Measurements from ENCODE around the gene DPM2.
A peak's percentile ranks its signal among the peaks of the same experiment; 100 is the strongest.

Gene DPM2

DNA sequence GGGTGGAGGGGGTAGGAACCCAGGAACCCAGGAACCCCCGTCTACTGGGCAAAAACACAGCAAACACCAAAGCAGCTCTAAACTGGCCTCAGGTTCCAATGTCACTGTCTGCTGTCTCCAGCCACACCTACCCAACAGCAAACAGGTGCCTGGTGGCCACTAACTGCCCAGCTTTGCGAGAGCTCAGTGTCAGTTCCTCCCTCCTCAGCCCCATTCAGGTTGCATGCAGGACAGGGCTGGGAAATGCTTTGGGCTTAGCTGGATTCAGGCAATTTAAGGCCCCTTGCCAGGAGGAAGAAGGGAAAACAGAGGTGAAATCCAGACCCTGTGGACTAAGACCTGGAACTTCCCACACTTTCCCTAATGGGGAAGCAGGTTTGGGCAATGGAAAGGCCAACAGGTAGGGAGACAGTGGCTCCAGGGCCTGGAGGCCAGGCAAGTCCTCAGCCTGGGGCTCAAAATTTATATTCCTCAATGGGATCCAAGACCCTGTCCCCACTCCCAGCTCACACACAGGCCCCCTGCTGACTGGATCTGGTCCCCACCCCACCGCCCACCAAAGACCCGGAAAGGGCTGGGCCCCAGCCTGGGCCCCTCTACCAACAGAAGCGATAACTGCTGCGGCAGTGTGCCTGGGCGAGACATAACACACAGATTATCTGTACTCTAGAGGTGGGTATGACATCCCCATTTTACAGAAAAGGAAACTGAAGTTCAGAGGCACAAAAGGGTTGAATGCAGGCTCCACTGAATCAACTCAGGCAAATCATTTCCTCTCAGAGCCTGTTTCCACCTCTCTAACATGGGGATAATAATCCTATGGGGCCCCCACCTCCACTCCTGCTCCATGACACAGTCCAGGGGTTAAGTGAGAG, 39.6 kb upstream of the DPM2 start:
- no peak for DNase-seq (ENCODE audit: low read depth)
- peak overlapping the region; percentile 85 for H3K4me3 ChIP-seq (ENCODE audit: low read depth, low read length)
- TF ChIP-seq, protein P1, sequence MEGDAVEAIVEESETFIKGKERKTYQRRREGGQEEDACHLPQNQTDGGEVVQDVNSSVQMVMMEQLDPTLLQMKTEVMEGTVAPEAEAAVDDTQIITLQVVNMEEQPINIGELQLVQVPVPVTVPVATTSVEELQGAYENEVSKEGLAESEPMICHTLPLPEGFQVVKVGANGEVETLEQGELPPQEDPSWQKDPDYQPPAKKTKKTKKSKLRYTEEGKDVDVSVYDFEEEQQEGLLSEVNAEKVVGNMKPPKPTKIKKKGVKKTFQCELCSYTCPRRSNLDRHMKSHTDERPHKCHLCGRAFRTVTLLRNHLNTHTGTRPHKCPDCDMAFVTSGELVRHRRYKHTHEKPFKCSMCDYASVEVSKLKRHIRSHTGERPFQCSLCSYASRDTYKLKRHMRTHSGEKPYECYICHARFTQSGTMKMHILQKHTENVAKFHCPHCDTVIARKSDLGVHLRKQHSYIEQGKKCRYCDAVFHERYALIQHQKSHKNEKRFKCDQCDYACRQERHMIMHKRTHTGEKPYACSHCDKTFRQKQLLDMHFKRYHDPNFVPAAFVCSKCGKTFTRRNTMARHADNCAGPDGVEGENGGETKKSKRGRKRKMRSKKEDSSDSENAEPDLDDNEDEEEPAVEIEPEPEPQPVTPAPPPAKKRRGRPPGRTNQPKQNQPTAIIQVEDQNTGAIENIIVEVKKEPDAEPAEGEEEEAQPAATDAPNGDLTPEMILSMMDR (IDR thresholded peaks at IDR 0.05; ENCODE audit: low read depth, low read length, missing control alignments): no peak

DNA sequence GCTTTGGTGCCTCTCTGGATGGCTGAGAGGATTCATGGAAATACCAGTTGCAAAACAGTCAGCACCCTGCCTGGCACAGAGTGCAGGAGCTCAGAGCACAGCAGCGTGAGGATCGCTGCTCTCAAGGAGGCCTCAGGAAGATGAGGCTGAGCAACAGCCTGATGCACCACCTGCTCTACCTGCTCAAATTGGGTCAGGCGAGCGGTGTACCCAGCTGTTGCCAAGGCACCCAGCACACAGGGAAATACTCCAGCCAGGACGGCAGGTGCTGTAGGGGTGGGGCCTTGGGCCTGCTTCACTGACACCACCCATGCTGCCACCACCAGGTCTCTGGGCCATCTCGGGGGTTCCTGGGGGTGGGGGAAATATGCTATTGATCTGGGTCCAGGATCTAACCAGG, 38.8 kb upstream of the DPM2 start:
- H3K4me3 ChIP-seq (ENCODE audit: low read depth, low read length): no peak overlapping the region
- TF ChIP-seq, protein P1 (IDR thresholded peaks at IDR 0.05; ENCODE audit: low read depth, low read length, missing control alignments): no peak
- no peak for DNase-seq (ENCODE audit: low read depth)

DNA sequence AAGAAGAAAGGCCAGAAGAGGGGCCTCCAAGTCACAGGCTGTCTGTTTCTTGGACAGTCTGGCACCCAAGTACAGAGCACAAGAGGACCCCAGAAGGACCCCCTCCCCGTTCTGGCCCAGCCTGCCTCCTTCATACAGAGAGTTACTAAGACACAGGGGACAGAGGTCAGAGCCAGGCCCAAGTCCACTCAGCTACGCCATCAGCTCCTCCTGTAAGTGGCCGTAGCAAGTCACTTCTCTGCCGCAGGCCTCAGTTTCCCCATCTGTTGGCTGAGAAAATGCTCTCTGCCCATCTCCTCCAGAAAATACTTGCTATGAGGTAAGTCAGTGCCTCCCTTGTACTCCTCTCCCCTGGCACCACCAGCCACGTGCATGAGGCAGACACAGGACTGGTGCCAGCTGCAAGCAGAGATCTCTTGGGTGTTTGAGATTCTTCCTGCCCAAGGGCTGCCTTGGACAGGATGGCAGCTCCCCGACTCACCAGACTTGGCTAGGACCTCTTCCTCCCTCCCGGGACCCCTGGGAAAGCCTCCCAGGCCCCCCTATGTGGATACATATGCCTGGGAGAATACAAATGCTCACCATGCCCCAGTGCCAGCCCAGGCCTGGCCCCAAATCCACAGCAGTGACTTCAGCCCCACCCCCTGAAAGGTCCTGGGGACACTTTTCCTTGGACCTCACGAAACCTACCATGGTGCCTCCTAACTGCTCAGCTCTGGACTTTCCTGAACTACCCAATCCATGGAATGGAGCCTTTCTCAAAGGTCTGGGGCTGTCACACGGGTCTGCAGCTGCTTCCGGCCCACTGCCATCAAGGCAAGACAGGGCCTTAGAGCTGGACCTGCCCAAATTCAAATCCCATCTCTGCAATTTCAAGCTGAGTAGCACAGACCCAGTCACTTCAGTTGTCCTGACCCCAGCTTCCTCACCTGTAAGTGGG, 38.0 kb upstream of the DPM2 start:
- TF ChIP-seq, protein P1 (IDR thresholded peaks at IDR 0.05; ENCODE audit: low read depth, low read length, missing control alignments): no peak
- DNase-seq (ENCODE audit: low read depth): no peak
- H3K4me3 ChIP-seq (ENCODE audit: low read depth, low read length): no peak overlapping the region

DNA sequence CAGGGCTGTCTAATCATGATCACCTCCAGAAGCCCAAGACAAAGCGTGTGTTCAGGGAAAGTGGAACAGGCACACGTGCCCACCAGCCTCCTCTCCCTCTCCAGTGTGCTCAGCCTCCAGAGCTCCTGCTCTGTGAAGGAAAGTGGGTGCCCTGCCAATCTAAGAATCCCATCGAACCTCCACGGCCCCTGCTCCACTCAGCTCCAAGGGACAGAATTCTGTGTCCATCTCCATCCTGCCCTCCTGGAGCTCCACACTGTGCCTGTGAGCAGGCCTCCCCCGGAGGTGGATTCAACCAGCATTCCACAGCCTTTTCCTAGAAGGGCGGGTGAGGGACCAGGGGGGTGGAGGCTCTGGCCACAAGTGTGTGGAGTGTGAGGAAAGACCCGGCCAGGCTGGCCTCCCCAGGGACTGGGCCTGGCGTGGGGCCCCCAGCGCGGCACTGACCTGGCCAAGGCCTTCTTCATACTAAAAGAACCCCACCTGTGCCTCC, 37.2 kb upstream of the DPM2 start:
- H3K4me3 ChIP-seq (ENCODE audit: low read depth, low read length): no peak overlapping the region
- no peak for DNase-seq (ENCODE audit: low read depth)
- TF ChIP-seq, protein P1 (IDR thresholded peaks at IDR 0.05; ENCODE audit: low read depth, low read length, missing control alignments): no peak

DNA sequence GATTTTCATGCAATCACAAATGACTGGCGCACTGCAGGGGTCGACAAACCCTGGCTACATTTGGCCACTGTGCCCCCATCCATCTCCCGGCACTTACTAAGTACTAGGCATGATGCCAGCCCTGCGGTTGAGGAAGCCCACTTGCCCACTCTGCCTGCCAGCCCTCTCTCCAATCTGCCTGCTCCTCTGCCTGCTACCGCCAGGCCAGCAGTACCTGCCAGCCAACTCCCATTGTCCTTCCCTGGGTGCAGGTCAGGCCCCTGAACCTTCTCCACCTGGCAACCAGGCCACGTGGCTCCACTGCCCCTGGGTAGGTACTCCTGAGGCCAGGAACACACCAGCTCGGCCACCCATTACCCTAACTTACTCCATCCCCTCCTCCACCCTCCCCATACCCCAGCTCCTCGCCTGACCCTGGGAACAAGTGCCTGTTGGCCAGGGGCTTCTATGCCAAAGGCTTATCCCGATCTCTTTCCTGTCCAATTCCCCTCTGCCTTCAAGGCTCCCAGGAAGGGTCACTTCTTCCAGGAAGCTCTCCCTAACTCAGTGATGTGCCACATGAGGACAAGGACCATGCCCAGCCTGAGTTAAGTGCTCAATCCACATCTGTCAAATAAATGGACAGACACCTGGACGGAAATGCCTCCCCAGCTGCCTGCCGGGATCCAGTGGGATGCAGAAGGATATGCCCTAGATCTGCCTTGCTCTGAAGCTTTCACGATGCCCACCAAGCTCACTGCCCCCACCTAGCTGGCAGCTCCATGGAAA, 36.5 kb upstream of the DPM2 start:
- TF ChIP-seq, protein P1 (IDR thresholded peaks at IDR 0.05; ENCODE audit: low read depth, low read length, missing control alignments): no peak
- H3K4me3 ChIP-seq (ENCODE audit: low read depth, low read length): no peak overlapping the region
- DNase-seq (ENCODE audit: low read depth): no peak
